ENCODE results near the gene LANCL3.

- TF ChIP-seq JUN (CRISPR knock-in tag; IDR thresholded peaks at IDR 0.05) (no peak), CTCF (IDR thresholded peaks at IDR 0.05) (no peak), ELF4 (CRISPR knock-in tag; IDR thresholded peaks at IDR 0.05; ENCODE audit: low read depth) (no peak), FOXP1 (CRISPR knock-in tag; IDR thresholded peaks at IDR 0.05; ENCODE audit: borderline replicate concordance) (no peak), ESRRA (CRISPR knock-in tag; IDR thresholded peaks at IDR 0.05; ENCODE audit: borderline replicate concordance) (no peak), E2F5 (CRISPR knock-in tag; IDR thresholded peaks at IDR 0.05) (no peak), ZNF396 (CRISPR knock-in tag; IDR thresholded peaks at IDR 0.05; ENCODE audit: borderline replicate concordance) (no peak)
Measured at GRCh38 chrX:37692918-37693317, 121.5 kb downstream of the LANCL3 start.

Data from WTC11 (cell line).